Frontal cortex (tissue), 4 donors: ENCODE measurements around the gene ANKH. TPM values are rescaled to one million over a fixed set of nuclear protein-coding genes. Genes with fewer than 3 reads are reported as not detected.

Source experiments
- DNase-seq, 2 donors: peaks; one replicate each; pipeline ENCODE4 v3.0.0; 2012; ENCODE audit warnings: low spot score in 2 of 2
- FAIRE-seq: peaks from 2 replicates; lab custom pipeline; 2012; peaks lifted over from hg19 to GRCh38; lab: Jason Lieb, UNC
- total RNA-seq: library from RNA; depleted of rRNA; stranded (reverse); fragments of >200 nt; gene quantifications from one replicate; pipeline ENCODE4 v1.2.3, GENCODE V29; 2014
- donor health status: control.
- donor health status: control.
- donor health status: control.

ANKH gene
- total RNA-seq, 1 donor from 2014 or later: 62.8 TPM

- FAIRE-seq (no peak), DNase-seq (no peak)
Measured at GRCh38 chr5:14773588-14773987, 98.0 kb downstream of the ANKH start.

- no peak for FAIRE-seq
- no peak for DNase-seq
Measured at GRCh38 chr5:14771972-14772371, 99.6 kb downstream of the ANKH start.

- DNase-seq: no peak
- no peak for FAIRE-seq
Measured at GRCh38 chr5:14771189-14771588, 100.4 kb downstream of the ANKH start.

- no peak for FAIRE-seq
- no peak for DNase-seq
Measured at GRCh38 chr5:14768508-14769365, 102.8 kb downstream of the ANKH start.

GRCh38 chr5:14767735-14768507 is 103.7 kb downstream of the ANKH start:
- FAIRE-seq: no peak
- DNase-seq: no peak

- DNase-seq: no peak
- no peak for FAIRE-seq
Measured at GRCh38 chr5:14767053-14767452, 104.5 kb downstream of the ANKH start.

- DNase-seq (no peak), FAIRE-seq (no peak)
Measured at GRCh38 chr5:14766584-14766983, 105.0 kb downstream of the ANKH start.

- no peak for DNase-seq
- FAIRE-seq: no peak
Measured at GRCh38 chr5:14765587-14765986, 106.0 kb downstream of the ANKH start.

- FAIRE-seq (no peak), DNase-seq (no peak)
Measured at GRCh38 chr5:14762549-14763216, 108.9 kb downstream of the ANKH start.

GRCh38 chr5:14760548-14761002 is 111.0 kb downstream of the ANKH start:
- DNase-seq (no peak), FAIRE-seq (no peak)

GRCh38 chr5:14759744-14760547 is 111.6 kb downstream of the ANKH start:
- FAIRE-seq (no peak), DNase-seq (no peak)

- DNase-seq: no peak
- no peak for FAIRE-seq
Measured at GRCh38 chr5:14757850-14758249, 113.7 kb downstream of the ANKH start.

GRCh38 chr5:14756478-14756877 is 115.1 kb downstream of the ANKH start:
- DNase-seq: no peak
- FAIRE-seq: no peak

GRCh38 chr5:14753947-14754346 is 117.6 kb downstream of the ANKH start:
- FAIRE-seq (no peak), DNase-seq (no peak)

GRCh38 chr5:14753292-14753691 is 118.3 kb downstream of the ANKH start:
- FAIRE-seq (no peak), DNase-seq (no peak)

- FAIRE-seq (no peak), DNase-seq (no peak)
Measured at GRCh38 chr5:14752497-14753071, 119.0 kb downstream of the ANKH start.

GRCh38 chr5:14750712-14751111 is 120.9 kb downstream of the ANKH start:
- FAIRE-seq: no peak
- no peak for DNase-seq

GRCh38 chr5:14749579-14750101 is 121.9 kb downstream of the ANKH start:
- DNase-seq: no peak
- no peak for FAIRE-seq
